ENCODE data around the gene CATSPERD. TPM values are rescaled to one million over a fixed set of nuclear protein-coding genes. Genes with fewer than 3 reads are reported as not detected.

CATSPERD gene
- total and polyA plus RNA-seq, 4 donors: not detected

GRCh38 chr19:5818594-5818993 is 98.2 kb downstream of the CATSPERD start:
- 90% methylated on average over 10 of the region's 10 CpGs for WGBS
- H3K4me1 ChIP-seq (ENCODE audit: control insufficient read depth in 4 of 4, insufficient read depth in 4 of 4, low read length in 3 of 4): peaks cover 3 to 12% (median 8%) of the 10 kb centered on the region in 4 donors
- no peaks in the 10 kb centered on the region for H3K36me3 ChIP-seq (ENCODE audit: control insufficient read depth in 4 of 4, insufficient read depth in 3 of 4, low read depth in 1 of 4, low read length in 3 of 4)
- no peak overlapping the region for H3K27ac ChIP-seq (ENCODE audit: low read depth in 1 of 2, low read length in 2 of 2)
- H3K9ac ChIP-seq (ENCODE audit: low read depth in 1 of 2, low read length in 2 of 2): no peak overlapping the region
- H3K4me3 ChIP-seq (ENCODE audit: low read depth in 1 of 3, low read length in 3 of 3): no peak overlapping the region
- no peaks in the 10 kb centered on the region for H3K9me3 ChIP-seq (ENCODE audit: control insufficient read depth in 4 of 4, low read length in 3 of 4)
- DNase-seq (ENCODE audit: low spot score): no peak
- TF ChIP-seq YY1 (IDR thresholded peaks at IDR 0.05) (no peak), CTCF (IDR thresholded peaks at IDR 0.05; ENCODE audit: low read depth, low read length, missing input control) (no peak), JUND (IDR thresholded peaks at IDR 0.05) (no peak), NR2F2 (IDR thresholded peaks at IDR 0.05) (no peak), EGR1 (IDR thresholded peaks at IDR 0.05; ENCODE audit: low read depth in 2 of 2) (no peak), FOXA2 (IDR thresholded peaks at IDR 0.05) (no peak), RXRA (IDR thresholded peaks at IDR 0.05) (no peak), GABPA (IDR thresholded peaks at IDR 0.05 in 1 of 2, conservative IDR thresholded peaks at IDR 0.05 in 1 of 2) (no peak), TAF1 (conservative IDR thresholded peaks at IDR 0.05) (no peak), HNF4A (conservative IDR thresholded peaks at IDR 0.05) (no peak), ZBTB33 (IDR thresholded peaks at IDR 0.05) (no peak), FOXA1 (IDR thresholded peaks at IDR 0.05) (no peak), SP1 (IDR thresholded peaks at IDR 0.05) (no peak), MAX (IDR thresholded peaks at IDR 0.05) (no peak), RAD21 (IDR thresholded peaks at IDR 0.05) (no peak), HNF4G (IDR thresholded peaks at IDR 0.05) (no peak)
- TF ChIP-seq, protein P1, sequence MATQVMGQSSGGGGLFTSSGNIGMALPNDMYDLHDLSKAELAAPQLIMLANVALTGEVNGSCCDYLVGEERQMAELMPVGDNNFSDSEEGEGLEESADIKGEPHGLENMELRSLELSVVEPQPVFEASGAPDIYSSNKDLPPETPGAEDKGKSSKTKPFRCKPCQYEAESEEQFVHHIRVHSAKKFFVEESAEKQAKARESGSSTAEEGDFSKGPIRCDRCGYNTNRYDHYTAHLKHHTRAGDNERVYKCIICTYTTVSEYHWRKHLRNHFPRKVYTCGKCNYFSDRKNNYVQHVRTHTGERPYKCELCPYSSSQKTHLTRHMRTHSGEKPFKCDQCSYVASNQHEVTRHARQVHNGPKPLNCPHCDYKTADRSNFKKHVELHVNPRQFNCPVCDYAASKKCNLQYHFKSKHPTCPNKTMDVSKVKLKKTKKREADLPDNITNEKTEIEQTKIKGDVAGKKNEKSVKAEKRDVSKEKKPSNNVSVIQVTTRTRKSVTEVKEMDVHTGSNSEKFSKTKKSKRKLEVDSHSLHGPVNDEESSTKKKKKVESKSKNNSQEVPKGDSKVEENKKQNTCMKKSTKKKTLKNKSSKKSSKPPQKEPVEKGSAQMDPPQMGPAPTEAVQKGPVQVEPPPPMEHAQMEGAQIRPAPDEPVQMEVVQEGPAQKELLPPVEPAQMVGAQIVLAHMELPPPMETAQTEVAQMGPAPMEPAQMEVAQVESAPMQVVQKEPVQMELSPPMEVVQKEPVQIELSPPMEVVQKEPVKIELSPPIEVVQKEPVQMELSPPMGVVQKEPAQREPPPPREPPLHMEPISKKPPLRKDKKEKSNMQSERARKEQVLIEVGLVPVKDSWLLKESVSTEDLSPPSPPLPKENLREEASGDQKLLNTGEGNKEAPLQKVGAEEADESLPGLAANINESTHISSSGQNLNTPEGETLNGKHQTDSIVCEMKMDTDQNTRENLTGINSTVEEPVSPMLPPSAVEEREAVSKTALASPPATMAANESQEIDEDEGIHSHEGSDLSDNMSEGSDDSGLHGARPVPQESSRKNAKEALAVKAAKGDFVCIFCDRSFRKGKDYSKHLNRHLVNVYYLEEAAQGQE (IDR thresholded peaks at IDR 0.05): no peak
- TF ChIP-seq, protein P2, sequence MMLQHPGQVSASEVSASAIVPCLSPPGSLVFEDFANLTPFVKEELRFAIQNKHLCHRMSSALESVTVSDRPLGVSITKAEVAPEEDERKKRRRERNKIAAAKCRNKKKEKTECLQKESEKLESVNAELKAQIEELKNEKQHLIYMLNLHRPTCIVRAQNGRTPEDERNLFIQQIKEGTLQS (IDR thresholded peaks at IDR 0.05): no peak
- no peaks in the 10 kb centered on the region for H3K27me3 ChIP-seq (ENCODE audit: control insufficient read depth in 4 of 4, insufficient read depth in 4 of 4, low read length in 3 of 4)

Measured in liver (tissue), 9 donors.